CD4-positive, alpha-beta T cell treated with Interleukin-4 for 1 hour (primary cell): Measurements from ENCODE around the gene DIS3L2.

Source experiments
- DNase-seq, 2 donors: peaks; one replicate each; pipeline ENCODE4 v3.0.0-alpha.2; 2020 to 2022

The DIS3L2 gene

GRCh38 chr2:232280341-232280740 is 318.8 kb downstream of the DIS3L2 start:
- DNase-seq: no peak

DNA sequence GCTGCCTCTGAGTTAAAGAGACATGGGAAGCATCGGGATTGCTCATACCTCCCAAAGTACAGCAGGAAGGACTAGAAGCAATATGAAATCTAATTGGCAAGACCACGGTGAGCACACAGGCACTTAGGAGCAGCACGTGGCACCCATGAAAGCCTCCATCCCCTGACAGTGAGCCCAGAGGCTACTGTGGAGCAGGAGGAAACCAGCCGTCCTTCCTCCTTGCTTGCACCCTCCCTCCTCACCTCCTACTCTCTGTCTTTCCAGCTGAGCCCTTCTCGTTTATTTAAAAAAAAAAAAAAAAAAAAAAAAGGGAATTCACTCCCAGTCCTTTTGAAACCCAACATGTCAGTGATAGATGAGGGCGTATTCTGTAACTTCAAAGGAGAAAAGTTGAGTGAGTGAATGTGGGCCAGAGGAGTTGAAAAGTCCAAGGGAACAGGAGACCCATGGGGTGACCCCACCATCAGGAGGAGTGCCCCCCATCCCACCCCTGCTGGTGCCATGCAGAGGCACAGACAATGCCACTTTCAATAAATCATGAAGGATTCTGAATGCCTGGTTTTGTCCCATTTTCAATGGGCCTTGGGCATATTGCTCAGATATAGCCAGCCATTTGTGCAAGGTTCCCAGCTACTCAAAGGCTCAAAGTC is 320.5 kb downstream of the DIS3L2 start:
- no peak for DNase-seq

- no peak for DNase-seq
Measured at GRCh38 chr2:232282508-232283055, 321.1 kb downstream of the DIS3L2 start.

DNA sequence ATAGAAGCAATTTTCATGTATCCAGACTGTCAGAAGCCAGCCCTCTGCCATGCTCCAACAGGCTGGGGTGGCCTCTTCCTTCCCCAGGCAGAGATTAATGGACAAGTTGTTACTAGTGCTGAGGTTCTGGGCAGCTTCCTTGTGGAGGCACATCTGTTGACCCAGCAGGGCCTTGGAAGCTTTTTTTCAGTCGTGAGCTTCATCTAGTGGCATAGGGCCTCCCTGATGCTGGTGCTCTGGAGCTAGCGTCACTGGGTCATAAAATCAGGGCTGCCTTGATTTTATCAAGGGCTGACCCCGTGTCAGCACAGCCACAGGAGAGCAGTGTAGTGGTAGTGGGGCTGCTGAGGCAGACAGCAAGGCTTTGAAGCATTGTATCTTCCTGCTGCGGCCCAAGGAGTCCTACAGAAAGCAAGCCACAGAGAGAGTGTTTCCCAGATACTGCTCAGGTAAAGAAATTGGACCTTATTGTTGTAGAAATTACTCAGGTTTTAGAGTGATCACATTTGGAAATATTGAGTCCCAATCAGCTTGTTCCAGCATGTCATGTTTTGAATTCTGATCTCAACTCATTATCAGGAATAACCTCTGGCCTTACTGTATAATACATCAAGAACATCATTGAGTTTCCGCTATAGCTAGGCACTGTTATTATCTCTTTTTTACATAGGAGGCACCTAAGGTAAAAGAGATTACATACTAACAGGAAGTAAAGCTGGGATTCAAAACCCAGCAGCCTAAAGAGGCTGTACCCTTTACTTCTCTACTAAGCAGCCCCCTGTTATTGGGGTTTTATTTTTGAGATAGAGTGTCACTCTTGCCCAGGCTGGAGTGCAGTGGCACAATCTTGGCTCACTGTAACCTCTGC is 324.7 kb downstream of the DIS3L2 start:
- no peak for DNase-seq

DNA sequence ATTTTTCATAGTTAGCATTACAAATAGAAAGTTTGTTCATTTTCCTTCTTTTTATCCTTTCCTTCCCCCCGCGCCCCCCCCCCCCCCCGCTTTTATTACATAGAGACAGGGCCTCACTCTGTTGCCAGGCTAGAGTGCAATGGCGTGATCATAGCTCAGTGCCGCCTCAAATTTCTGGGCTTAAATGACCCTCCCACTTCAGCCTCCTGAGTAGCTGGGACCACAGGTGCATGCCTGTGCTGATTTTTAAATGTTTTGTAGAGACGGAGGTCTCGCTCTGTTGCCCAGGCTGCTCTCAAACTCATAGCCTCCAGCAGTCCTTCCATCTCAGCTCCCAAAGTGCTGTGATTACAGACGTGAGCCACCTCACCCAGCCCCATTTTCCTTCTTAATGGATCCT is 325.8 kb downstream of the DIS3L2 start:
- no peak for DNase-seq

DNA sequence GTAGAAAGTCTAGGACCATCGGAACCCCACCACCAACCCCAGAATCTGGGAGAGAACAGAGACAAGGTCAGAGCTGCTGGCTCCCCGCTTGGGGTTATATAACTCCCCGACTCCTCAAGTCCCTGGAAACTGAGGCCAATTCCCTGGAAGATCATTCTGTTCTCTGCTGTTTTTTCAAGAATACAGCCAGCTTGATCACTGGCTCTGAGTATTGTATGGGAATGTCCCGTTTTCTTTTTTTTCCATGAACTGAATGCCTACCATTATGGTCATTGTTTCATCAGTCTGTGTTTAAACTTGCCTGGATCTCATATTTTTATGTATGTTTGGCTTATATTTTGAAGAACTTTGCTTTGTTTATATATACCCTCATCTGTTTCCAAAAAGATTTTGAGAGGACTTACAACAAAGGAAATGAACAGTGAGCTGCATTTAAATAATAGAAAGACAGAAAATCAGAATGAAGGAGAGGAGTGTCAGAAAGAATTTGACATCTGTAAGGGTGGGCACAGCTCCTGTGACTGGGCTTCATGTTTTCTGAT is 327.0 kb downstream of the DIS3L2 start:
- no peak for DNase-seq

DNA sequence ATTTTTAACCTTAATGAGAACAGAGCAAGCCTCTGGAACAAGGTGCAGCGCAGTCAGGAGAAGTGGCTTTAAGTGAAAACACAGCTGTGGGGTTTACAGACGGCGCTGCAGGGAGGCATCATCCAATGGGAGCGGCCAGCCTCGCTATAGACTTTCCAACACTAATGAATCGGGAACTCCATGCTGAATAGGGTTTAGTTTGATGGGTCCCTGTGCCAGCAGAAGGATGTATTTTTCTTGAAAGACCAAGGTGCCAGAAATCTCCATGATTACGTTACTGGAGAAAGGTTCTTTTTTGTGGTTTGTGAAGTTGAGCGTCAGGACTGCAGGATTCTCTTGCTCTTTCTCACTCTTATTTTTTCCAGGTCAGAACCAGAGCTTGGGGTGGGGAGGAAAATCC is 329.2 kb downstream of the DIS3L2 start:
- DNase-seq: no peak

DNA sequence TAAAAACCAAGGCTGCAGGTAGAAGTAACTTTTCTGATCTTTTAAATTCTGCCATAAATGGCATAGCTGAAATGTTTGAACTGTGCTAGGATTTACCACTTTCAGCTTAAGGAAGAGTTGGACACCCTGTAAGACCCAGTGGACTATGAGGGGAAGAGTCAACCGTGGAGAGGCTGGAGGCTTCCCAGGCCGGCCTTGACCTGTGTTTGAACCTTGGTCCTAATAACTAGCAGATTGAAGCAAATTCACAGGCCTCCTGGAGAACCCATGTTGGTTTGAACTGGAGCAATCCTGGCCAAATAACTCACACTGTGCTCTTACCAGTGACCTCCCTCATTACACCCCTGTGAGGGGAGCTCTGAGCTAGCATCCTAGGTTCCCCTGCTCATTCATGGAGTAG is 329.8 kb downstream of the DIS3L2 start:
- no peak for DNase-seq

DNA sequence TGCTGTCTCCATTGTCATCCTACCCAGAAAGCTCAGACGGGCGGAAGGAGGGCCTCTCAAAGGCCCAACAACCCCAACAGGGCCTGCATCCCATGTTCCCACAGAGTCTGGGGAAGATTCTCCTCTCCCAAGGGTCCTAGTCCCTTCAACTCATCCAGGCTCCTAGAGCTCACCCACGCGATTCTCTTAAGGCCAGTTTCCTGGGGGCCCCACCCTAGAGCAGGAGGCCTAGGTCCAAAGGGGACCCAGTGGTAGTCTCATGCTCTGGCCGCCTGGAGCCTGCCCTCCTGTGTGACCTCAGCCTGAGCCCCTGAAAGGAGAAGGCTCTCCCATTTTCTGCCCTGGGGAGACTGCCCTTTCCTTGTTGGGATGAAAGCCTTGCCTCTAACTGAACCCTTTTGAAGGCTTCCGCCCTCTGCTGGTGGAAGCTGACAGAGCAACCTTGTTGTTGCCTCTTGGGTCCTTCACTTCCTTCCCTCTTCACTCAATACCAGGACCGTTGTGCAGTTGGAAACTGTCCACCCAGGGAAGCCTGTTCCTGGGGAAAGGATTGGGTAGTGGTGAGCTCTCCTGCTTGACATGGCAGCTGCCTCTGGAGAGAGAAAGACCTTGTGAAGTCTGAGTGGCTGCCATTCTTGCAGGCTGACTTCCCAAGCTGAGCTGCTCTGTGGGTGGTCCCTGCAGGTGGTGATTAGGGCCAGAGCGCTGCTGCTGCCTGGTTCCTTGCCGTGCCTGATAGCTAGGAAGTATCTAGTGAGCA is 331.1 kb downstream of the DIS3L2 start:
- peak; percentile 46 to 53 for DNase-seq

DNA sequence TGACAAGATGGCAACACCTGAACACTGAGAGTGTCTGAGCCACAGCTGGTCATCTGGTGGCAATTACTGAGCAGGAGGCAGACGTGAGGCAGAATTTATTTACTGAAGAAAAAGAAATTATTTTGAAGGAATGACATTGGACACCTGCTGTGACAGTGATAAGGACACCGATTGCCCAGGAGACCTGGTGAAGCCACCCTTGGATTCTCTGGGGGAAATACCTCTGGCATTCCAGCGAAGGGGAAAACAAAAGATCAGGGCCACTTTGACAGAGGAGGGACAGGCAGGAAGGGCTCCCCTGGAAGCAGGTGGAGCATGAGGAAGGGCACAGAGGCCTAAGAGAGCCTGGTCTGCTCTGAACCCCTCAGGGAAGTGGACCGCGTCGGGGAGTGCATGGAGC is 331.7 kb downstream of the DIS3L2 start:
- DNase-seq: no peak

DNA sequence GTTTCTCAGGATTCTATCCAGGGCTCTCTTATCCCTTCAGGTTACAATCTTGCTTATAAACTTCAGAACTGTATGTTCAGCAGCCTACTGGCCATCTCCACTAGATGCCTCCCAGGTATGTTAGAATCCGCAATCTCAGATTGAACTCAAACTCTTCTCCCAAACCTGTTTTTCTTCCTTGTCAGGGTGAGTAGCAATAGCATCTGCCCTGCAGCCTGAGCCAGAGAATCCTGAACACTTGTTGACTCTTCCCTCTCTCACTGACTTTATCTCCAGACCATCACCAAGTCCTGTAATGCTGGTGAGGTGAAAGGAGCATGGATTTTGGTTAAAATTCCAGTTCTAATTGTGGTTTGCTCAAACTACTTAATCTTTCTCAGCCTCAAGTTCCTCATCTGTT is 334.5 kb downstream of the DIS3L2 start:
- DNase-seq: no peak

GRCh38 chr2:232296776-232297525 is 335.4 kb downstream of the DIS3L2 start:
- DNase-seq: no peak

- no peak for DNase-seq
Measured at GRCh38 chr2:232299084-232299483, 337.6 kb downstream of the DIS3L2 start.

GRCh38 chr2:232299927-232300674 is 338.6 kb downstream of the DIS3L2 start:
- DNase-seq: no peak

GRCh38 chr2:232300894-232301387 is 339.4 kb downstream of the DIS3L2 start:
- DNase-seq: no peak

DNA sequence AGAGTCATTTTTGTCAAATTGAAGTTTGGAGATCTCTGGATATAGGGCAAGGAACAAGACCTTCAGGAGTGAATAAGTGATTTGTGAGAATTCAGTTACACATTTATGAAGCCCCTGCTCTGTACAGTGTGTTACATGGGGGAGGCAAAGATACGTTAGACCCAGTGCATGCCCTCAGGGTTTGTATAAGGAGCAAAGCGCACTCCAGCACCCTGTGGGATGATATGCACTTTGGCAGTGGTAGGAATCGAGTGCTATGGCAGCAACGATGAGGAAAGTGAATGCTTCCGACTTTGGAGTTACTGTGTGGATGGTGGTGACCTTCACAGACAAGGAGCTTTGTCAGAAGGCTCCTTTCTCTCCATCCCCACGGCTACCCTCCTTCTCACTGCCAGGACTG is 342.7 kb downstream of the DIS3L2 start:
- no peak for DNase-seq

GRCh38 chr2:232306741-232307305 is 345.3 kb downstream of the DIS3L2 start:
- no peak for DNase-seq

- no peak for DNase-seq
Measured at GRCh38 chr2:232307854-232308253, 346.3 kb downstream of the DIS3L2 start.

DNA sequence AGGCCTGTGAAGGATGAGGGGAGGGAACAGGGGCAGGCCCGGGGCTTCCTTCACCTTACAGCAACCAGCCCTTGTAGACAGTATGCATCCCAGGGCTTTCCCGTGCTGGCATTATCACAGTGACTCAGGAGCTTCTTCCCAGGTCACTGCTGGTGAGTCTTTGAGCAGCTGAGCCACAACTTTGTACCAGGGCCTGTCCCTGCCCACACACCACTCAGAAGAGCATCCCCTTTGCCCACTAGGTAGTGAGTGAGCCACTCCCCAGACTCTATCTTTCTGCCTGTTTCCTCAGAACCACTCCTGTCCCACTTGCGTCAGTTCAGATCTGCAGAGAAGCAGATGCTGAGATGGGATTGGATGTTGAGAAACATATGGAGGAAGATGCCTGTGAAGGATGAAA is 347.5 kb downstream of the DIS3L2 start:
- no peak for DNase-seq

DNA sequence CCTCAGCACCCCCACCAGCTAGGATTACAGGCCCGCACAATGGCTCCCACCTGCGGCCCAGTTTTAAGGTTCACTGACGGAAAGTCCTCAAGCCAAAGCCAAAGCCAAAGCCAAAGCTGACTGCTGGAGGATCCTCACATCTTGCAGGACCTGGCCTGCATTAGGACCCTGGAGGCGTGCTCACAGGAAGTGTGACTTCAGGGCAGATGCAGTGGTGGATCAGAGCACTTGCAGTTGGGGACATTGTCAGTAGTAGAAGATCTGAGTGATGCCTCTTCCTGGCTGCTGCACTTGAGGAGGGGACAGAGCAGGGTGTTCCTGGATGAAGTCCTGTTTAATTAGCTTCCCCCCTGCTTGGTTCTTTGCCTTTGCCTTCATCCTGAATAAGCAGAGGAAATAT is 348.1 kb downstream of the DIS3L2 start:
- DNase-seq: no peak

- no peak for DNase-seq
Measured at GRCh38 chr2:232310121-232310520, 348.6 kb downstream of the DIS3L2 start.
